Natural killer cell (primary cell): ENCODE measurements around the gene DNM1. TPM values are rescaled to one million over a fixed set of nuclear protein-coding genes. Genes with fewer than 3 reads are reported as not detected.
A peak's percentile ranks its signal among the peaks of the same experiment; 100 is the strongest.
"Not testable (repeated sequence)": the region's sequence is repeated elsewhere in the genome, so short reads cannot be mapped to it uniquely, and the experiment has no call there.

ENCODE experiments used
- ATAC-seq, 3 donors: fragments of 150-1000 bp in 2 of 3; fragments of 200-7000 bp in 1 of 3; cut with Tn5 transposase; 1 replicate in 1 of 3; 2 replicates in 2 of 3; pipeline ENCODE4 v1.10.0; 2021; ENCODE audit warnings: mild to moderate bottlenecking in 2 of 3, moderate library complexity in 2 of 3
- DNase-seq, 2 donors: peaks; one replicate each; pipeline versions ENCODE4 v3.0.0 to v3.0.0-alpha.2; 2013 to 2021; ENCODE audit warnings: mixed read lengths in 1 of 2
- H3K27ac ChIP-seq: one replicate; pipeline ENCODE4 v1.5.1; 2013; ENCODE audit warnings: mild to moderate bottlenecking, low read length
- H3K27me3 ChIP-seq: one replicate; pipeline ENCODE4 v1.6.1; 2013; ENCODE audit warnings: low read length; ENCODE audit not compliant: control insufficient read depth, insufficient read depth
- H3K36me3 ChIP-seq: one replicate; pipeline ENCODE4 v1.6.1; 2013; ENCODE audit warnings: low read length; ENCODE audit not compliant: control insufficient read depth, insufficient read depth
- H3K4me1 ChIP-seq: one replicate; pipeline ENCODE4 v1.6.1; 2013; ENCODE audit warnings: low read length; ENCODE audit not compliant: control insufficient read depth, insufficient read depth
- H3K4me3 ChIP-seq: one replicate; pipeline ENCODE4 v1.5.1; 2013; ENCODE audit warnings: low read length
- H3K9me3 ChIP-seq: one replicate; pipeline ENCODE4 v1.6.1; 2013; ENCODE audit warnings: low read length; ENCODE audit not compliant: control insufficient read depth, insufficient read depth
- H3K27ac Mint-ChIP-seq, 2 donors: one replicate each; pipeline ENCODE4 v1.8.0; 2022; ENCODE audit warnings: mild to moderate bottlenecking in 2 of 2, mixed read lengths in 2 of 2, moderate library complexity in 1 of 2
- H3K27me3 Mint-ChIP-seq, 2 donors: one replicate each; pipeline ENCODE4 v1.8.0; 2022; ENCODE audit warnings: low read depth in 2 of 2, mixed read lengths in 2 of 2
- H3K36me3 Mint-ChIP-seq: one replicate; pipeline ENCODE4 v1.8.0; 2022; ENCODE audit warnings: mixed read lengths
- H3K4me1 Mint-ChIP-seq, 2 donors: one replicate each; pipeline ENCODE4 v1.8.0; 2022; ENCODE audit warnings: mixed read lengths in 2 of 2
- H3K4me3 Mint-ChIP-seq: one replicate; pipeline ENCODE4 v1.8.0; 2022; ENCODE audit warnings: mild to moderate bottlenecking, moderate library complexity, mixed read lengths
- H3K9me3 Mint-ChIP-seq, 2 donors: one replicate each; pipeline ENCODE4 v1.8.0; 2022; ENCODE audit warnings: mixed read lengths in 2 of 2
- WGBS: methylation state at CpG from one replicate; pipeline ENCODE4 v1.1.7; 2013; ENCODE audit warnings: missing lambda C conversion rate; ENCODE audit not compliant: insufficient coverage; 5-methylcytosine and 5-hydroxymethylcytosine counted together
- intact Hi-C: fragments of 100-400 bp; cut with micrococcal nuclease; formaldehyde crosslinking; loops from one replicate; pipeline ENCODE4 v1.14.2; 2022
- total RNA-seq, 4 donors: library from RNA; stranded (reverse); fragments of 120-200 nt in 1 of 4; gene quantifications; one replicate each; pipeline versions ENCODE4 v1.2.3 to v1.2.4, GENCODE V29; 2013 to 2022
- TF ChIP-seq, protein P1 (sequence below): fragments of 200-600 bp; IDR thresholded peaks from one replicate; pipeline ENCODE4 v1.8.0; 2022; ENCODE audit warnings: antibody characterized with exemption

Gene DNM1
- total RNA-seq, 3 donors from 2014 or later (not counting 1 experiment from before 2014, with no cell fraction given) = 1.4 to 8.1 (median 2.6) TPM

DNA sequence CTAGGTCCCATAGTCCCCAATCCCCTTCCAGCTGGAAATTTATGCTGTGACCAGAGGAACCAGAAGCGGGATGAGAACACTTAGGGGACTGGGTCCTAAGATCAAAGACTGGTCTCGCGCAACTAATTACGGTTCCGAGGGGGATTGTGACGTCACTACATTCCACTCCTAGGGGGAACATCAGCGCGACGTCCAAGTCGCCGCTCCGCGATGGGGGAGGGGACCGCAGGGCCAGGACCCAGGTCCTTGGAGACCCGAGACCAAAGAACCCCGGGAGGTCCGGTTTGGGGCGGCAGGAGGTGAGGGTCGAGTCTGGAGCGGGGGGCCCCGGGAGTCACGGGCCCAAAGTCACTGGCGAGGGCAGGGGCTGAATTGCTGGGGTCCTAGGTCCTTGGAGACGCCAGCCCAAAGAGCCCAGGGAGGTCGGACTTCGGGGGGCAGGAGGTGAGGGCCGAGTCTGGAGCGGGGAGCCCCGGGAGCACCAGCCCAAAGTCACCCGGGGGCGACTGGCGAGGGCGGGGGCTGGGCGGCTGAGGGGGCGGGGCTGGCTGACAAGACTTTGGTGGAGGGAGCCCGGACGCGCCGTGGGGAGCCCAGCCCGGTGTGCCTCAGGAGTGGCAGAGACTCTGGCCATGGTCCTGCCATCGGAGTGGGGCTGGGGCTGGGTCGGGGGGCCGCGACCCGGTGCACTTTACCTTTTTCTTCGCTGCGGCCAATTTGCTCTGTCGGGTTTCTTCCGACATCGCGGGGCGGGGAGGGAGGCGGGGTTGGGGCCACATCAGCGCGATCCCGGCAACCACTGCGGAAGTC, 72.2 kb downstream of the DNM1 start, which contains the start of gene GOLGA2:
TSS of gene GOLGA2 (minus strand) at position 810 of the 810 bp plus-strand sequence. CDS start at position 779, 31 bp downstream.
- no peaks in the 10 kb centered on the region for H3K9me3 Mint-ChIP-seq
- intact Hi-C loops = loop anchor here (5.0 kb wide), 1 partner anchor 47 kb away; the partner anchor contains the start of genes COQ4 and TRUB2
- Histone ChIP-seq H3K27ac (peak within 1 kb of the TSS; percentile 80), H3K9me3 (no peaks in the 10 kb centered on the region), H3K36me3 (peaks cover 16% of the 10 kb centered on the region), H3K4me3 (peak within 1 kb of the TSS; percentile 71), H3K4me1 (peaks cover 23% of the 10 kb centered on the region), H3K27me3 (no peaks in the 10 kb centered on the region)
- peak; percentile 52 to 70 (median 61) for ATAC-seq
- peaks cover 0 to 2% of the 10 kb centered on the region in 2 donors for H3K27me3 Mint-ChIP-seq
- TF ChIP-seq, protein P1, sequence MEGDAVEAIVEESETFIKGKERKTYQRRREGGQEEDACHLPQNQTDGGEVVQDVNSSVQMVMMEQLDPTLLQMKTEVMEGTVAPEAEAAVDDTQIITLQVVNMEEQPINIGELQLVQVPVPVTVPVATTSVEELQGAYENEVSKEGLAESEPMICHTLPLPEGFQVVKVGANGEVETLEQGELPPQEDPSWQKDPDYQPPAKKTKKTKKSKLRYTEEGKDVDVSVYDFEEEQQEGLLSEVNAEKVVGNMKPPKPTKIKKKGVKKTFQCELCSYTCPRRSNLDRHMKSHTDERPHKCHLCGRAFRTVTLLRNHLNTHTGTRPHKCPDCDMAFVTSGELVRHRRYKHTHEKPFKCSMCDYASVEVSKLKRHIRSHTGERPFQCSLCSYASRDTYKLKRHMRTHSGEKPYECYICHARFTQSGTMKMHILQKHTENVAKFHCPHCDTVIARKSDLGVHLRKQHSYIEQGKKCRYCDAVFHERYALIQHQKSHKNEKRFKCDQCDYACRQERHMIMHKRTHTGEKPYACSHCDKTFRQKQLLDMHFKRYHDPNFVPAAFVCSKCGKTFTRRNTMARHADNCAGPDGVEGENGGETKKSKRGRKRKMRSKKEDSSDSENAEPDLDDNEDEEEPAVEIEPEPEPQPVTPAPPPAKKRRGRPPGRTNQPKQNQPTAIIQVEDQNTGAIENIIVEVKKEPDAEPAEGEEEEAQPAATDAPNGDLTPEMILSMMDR = no peak
- H3K4me3 Mint-ChIP-seq = peak within 1 kb of the TSS; percentile 92
- peak in 1 of 2 donors; percentile 46 for DNase-seq
- H3K4me1 Mint-ChIP-seq = peaks cover 21 to 33% of the 10 kb centered on the region in 2 donors
- peak within 1 kb of the TSS; percentile 91 to 99 for H3K27ac Mint-ChIP-seq
- no peaks in the 10 kb centered on the region for H3K36me3 Mint-ChIP-seq
- WGBS = under 1% methylated on average over 57 of the region's 57 CpGs

DNA sequence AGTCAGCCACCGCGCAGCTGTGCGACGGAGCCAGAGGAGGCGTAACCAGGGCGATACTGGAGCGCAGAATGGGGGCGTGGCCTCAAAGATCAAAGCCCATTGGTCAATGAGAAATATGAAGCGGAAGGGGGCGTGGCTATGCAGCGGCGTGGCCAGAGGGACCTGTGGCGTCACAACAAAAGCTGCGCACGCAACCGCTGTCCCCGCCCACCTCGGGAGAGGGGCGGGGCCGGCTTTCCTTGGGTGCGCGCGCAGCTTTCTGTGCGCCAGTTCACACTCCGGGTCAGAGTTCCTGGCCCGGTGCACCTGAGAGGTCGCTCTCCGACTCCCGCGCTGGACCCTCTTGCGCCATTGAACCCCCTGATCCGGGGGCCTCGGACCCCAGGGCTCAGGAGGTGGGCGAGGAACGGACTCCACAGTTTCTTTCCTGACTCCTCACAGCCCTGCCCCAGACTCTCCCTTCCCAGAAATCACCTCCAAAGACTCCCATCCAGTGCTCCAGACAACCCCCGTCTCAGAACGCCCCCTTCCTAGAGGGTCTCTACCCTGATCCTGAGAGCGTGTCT, 72.9 kb downstream of the DNM1 start, which contains the start of gene SWI5:
TSS of gene SWI5 (plus strand) at position 269 of the 566 bp plus-strand sequence.
- intact Hi-C loops = loop anchor here (5.0 kb wide), 1 partner anchor 46 kb away; the partner anchor contains the start of genes COQ4 and TRUB2
- Mint-ChIP-seq H3K27me3 (peaks cover 0 to 2% of the 10 kb centered on the region in 2 donors), H3K27ac (peak within 1 kb of the TSS; percentile 91 to 99), H3K4me3 (peak within 1 kb of the TSS; percentile 92), H3K36me3 (no peaks in the 10 kb centered on the region), H3K9me3 (no peaks in the 10 kb centered on the region), H3K4me1 (peaks cover 21 to 33% of the 10 kb centered on the region in 2 donors)
- Histone ChIP-seq H3K27ac (peak within 1 kb of the TSS; percentile 80), H3K27me3 (no peaks in the 10 kb centered on the region), H3K9me3 (no peaks in the 10 kb centered on the region), H3K4me1 (peaks cover 23% of the 10 kb centered on the region), H3K4me3 (peak within 1 kb of the TSS; percentile 71), H3K36me3 (peaks cover 14% of the 10 kb centered on the region)
- DNase-seq (peak; percentile 99 to 100), ATAC-seq (peak; percentile 92 to 99 (median 93))
- WGBS = under 1% methylated on average over 38 of the region's 38 CpGs
- TF ChIP-seq, protein P1 = no peak

DNA sequence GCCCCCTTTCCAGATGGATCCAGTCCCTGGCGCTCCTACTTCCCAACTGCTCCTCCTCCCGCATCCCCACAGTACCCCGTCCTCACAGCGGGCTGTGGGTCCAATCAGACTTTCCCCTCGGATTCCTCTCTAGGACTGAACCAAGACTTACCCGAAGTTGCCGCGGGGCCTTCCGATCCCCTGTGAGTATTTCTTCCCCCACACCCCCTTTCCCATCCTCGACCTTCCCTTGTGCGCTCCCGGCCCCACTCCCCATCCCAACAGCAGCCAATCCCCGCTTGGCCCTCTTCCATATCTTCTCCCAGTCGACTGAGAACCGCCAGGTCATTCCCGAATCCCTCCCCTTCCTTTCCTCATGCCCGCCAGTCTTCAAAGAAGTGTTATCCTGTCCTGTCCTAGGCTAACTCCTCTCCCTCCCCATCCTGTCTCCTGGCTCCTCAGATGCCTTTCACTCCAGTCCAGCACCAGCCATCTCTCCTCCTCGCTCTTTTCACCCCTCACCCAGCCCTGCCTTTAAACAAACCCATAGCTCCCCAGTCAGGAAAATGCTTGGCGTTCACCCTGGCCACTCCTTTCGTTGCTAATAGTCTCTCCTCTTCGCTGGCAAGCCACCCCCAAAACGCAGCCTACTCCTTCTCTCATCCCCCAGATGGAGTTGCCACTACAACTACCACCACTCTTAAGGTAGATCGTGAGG, 73.5 kb downstream of the DNM1 start:
- intact Hi-C loops = loop anchor here (5.0 kb wide), 1 partner anchor 46 kb away; the partner anchor contains the start of genes COQ4 and TRUB2
- H3K27ac ChIP-seq = peak overlapping the region; percentile 80
- WGBS = 24% methylated on average over 23 of the region's 23 CpGs
- no peaks in the 10 kb centered on the region for H3K9me3 Mint-ChIP-seq
- no peaks in the 10 kb centered on the region for H3K27me3 ChIP-seq
- H3K4me1 Mint-ChIP-seq = peaks cover 21 to 33% of the 10 kb centered on the region in 2 donors
- H3K36me3 ChIP-seq = peaks cover 9% of the 10 kb centered on the region
- peak overlapping the region; percentile 71 for H3K4me3 ChIP-seq
- H3K4me3 Mint-ChIP-seq = peak overlapping the region; percentile 92
- peaks cover 0 to 2% of the 10 kb centered on the region in 2 donors for H3K27me3 Mint-ChIP-seq
- H3K4me1 ChIP-seq = peaks cover 23% of the 10 kb centered on the region
- peak overlapping the region; percentile 91 to 99 for H3K27ac Mint-ChIP-seq
- no peak for ATAC-seq
- H3K36me3 Mint-ChIP-seq = no peaks in the 10 kb centered on the region
- TF ChIP-seq, protein P1 = no peak
- no peaks in the 10 kb centered on the region for H3K9me3 ChIP-seq
- DNase-seq = peak in 1 of 2 donors; percentile 17

DNA sequence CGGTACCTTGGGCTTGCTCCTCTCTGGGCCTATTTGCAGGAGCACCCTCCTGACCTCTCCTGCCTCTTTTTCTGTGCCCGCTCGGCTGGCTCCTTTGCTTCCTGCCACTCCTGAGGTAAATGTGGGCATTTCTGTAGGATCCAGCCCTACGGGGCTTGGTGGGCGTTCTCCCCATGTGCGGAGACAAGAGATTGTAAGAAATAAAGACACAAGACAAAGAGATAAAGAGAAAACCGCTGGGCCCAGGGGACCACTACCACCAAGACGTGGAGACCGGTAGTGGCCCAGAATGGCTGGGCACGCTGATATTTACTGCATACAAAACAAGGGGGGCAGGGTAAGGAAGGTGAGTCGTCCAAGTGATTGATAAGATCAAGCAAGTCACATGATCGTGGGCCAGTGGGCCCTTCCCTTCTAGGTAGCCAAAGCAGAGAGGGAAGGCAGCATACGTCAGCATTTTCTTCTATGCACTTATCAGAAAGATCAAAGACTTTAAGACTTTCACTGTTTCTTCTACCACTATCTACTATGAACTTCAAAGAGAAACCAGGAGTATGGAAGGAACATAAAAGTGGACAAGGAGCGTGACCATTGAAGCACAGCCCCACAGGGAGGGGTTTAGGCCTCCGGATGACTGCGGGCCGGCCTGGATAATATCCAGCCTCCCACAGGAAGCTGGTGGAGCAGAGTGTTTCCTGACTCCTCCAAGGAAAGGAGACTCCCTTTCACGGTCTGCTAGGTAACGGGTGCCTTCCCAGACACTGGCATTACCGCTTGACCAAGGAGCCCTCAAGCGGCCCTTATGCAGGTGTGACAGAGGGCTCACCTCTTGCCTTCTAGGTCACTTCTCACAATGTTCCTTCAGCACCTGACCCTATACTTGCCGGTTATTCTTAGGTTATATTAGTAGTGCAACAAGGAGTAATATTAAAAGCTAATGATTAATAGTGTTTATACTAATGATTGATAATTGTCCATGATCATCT, 76.2 kb downstream of the DNM1 start:
- ATAC-seq, H3K27me3 Mint-ChIP-seq, H3K9me3 ChIP-seq, H3K27ac ChIP-seq, DNase-seq, H3K36me3 ChIP-seq, H3K27me3 ChIP-seq, H3K4me3 ChIP-seq, H3K9me3 Mint-ChIP-seq, H3K36me3 Mint-ChIP-seq, H3K4me3 Mint-ChIP-seq: not testable (repeated sequence)
- H3K27ac Mint-ChIP-seq = peak overlapping the region in 1 of 2 donors; percentile 29
- intact Hi-C loops = loop anchor here (5.0 kb wide), 1 partner anchor 43 kb away; the partner anchor contains the start of genes COQ4 and TRUB2
- peaks cover 20% of the 10 kb centered on the region for H3K4me1 ChIP-seq
- 81% methylated on average over 21 of the region's 22 CpGs for WGBS
- peaks cover 21 to 27% of the 10 kb centered on the region in 2 donors for H3K4me1 Mint-ChIP-seq
